ENCODE data around the gene TSPEAR.
"Not testable (repeated sequence)": the region's sequence is repeated elsewhere in the genome, so short reads cannot be mapped to it uniquely, and the experiment has no call there.

TSPEAR gene

DNA sequence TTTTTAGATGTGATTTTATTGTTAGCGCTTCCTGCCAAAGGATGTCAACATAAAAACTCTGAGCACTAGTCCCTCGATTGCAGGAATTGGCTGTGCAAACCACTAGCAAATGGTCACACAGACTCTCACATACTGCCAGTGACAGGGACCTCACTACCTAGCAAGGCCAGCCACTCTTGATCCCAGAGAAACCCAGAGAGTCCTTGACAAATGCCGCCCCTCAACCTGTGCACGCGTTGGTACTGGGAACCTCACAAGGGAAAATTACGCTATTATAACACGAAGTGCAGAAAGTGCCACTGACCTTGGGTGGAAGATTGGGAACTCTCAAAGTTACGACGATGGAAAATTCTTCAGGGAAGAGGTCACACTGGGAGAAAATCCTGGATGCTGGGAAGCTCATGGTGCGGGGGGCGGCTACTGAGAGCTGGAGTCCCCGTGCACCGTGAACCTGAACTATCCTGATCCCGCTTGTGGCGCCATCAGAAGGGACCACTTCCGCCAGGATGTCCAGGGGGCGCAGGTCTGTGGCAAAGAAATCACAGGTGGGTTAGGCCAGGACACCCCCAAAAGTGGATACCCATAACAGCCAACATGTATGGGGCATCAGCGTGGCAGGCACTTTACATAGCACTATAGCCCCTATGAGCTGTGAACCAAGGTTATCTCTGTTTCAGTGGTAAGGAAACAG, 143.7 kb downstream of the TSPEAR start:
- DNase-seq = no peak

DNA sequence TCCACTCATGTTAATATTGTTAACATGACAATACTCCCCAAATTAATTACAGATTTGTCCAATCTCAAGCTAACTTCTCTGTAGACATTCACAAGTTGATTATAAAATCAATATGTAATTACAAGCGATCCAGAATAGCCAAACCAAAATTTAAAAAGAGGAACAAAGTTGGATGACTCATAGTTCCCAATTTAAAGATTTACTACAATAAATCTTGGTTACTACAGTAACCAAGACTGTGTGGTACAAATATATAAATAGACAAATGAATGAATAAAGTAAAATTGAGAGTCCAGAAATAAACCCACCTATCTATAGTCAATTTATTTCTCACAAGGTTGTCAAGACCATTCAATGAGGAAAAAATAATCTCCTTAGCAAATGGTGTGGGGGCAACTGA, 145.0 kb downstream of the TSPEAR start:
- DNase-seq = no peak

DNA sequence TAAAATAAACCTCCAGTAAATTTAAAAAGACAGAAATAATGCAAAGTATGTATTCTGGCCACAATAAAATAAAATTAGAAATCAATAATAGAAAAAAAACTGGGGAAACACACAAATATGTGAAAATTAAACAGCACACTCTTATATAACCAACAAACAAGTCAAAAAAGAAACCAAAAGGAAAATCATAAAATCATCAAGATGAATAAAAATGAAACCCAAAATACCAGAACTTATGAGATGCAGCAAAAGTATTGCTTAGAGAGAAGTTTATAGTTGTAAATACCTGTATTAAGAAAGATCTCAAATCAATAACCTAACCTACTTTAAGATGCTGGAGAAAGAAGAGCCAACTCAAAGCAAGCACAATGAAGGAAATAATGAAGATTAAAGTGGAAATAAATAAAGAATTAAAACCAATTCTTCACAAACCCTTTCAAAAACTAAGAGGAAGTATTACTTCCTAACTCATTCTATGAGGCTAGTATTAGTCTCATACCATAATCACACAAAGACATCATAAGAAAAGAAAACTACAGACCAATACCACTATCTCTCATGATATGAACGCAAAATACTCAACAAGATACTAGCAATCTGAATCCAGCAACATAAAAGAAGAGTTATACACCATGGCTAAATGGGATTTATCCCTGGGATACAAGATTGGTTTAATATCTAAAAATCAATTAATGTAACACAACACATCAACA, 146.3 kb downstream of the TSPEAR start:
- DNase-seq = no peak

DNA sequence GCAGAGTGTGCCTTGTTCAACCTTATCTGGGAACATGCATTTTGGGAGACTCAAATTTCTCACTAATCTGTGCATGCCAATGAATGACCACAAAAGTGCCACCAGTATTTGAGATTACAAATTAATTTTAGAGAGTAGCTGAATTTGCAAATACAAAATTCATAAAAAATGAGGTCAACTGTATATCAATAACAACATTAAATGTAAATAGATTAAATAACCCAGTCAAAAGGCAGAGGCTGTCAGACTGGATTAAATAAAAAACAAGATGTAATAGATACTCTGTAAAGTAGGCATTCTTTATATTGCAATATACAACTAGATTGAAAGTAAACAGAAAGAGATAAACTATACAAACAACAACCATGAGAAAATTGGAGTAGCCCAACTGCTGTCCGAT, 147.3 kb downstream of the TSPEAR start:
- DNase-seq = no peak

DNA sequence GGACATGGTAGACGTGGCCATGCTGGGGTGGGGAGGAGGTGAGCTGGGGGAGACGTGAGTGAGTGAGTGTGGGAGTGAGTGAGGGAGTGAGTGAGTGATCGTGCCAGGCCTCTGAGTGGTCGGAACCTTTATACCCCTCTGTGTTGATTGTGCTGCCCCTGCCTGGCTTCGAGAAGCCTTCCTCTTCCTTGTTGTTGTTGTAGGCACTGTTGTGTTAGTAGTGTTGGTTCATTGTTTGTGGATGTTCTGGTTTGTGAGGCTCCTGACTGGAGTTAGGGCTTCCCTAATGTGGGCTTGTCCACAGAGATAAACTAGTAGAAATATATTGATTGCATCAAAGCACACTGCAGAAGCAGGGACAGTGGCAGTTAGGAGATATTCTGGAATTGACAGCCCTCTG, 152.7 kb downstream of the TSPEAR start, which contains the start of gene KRTAP10-3:
Gene KRTAP10-3 (minus strand): TSS at position 101 of the 400 bp plus-strand sequence. CDS start 80 bp downstream, at position 21.
- DNase-seq = no peak

DNA sequence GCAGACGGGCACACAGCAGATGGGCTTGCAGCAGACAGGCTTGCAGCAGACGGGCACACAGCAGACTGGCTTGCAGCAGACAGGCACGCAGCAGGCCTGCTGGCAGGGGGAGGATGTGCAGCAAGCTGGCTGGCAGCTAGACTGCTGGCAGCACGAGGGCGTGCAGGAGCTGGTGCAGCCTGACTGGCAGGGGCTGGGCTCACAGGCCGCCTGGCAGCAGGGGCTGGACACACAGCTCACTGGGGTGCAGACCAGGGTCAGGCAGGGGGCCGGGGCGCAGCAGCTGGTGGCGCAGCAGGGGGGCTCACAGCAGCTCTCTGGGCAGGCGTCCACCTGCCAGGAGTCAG, 153.1 kb downstream of the TSPEAR start:
- DNase-seq = not testable (repeated sequence)

DNA sequence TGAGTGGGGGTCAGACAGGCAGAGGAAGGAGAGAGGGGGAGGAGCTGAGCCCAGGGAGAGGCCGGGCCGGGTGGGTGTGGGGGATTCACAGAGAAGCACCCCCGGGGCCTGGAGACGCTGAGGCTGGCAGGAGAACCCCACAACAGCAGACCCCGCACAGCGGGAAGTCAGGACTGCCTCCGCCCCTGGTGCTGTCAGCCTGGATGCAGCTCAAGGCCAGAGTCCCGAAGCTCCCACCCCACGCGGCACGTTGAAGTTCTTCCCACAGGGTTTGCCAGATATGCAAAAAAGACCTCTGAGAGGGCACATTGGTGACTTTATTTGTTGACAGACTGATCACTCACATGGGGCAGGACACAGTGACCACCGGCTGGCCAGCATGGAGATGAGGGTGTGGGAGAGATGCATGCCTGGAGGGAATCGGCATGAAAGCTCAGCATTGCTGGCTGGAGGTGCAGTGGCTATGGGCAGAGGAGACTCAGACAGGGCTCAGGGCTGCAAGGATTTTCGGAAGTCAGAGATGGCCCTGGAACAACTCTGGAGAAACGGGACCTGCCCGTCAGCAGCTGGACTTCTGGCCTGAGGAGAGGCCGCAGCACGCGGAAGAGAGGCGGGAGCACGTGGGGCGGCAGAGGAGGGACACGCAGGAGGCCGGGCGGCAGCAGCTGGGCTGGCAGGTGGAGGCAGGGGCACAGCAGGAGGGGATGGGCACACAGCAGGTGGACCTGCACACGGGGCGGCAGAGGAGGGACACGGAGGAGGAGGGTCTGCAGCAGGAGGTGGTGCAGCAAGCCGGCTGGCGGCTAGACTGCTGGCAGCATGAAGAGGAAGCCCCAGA, 153.7 kb downstream of the TSPEAR start:
- DNase-seq = no peak

DNA sequence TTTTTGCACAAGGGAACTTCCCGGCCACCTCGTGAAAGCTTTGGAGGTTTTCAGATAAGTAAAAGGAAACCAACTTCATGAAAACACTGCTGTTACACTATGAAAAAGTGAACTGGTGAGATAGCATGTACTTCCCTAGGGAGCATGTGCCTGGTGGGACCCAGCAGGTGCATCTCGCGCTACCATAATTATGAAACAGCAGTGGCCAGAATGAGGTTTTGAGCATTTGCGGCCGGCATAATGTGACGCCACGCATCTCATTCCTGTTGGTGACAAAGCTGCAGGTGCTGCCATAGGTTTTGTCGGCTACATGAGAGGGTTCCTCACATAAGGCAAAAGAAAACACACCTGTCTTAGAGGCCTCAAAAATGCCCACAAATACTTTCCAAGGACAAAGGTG, 154.5 kb downstream of the TSPEAR start:
- no peak for DNase-seq

DNA sequence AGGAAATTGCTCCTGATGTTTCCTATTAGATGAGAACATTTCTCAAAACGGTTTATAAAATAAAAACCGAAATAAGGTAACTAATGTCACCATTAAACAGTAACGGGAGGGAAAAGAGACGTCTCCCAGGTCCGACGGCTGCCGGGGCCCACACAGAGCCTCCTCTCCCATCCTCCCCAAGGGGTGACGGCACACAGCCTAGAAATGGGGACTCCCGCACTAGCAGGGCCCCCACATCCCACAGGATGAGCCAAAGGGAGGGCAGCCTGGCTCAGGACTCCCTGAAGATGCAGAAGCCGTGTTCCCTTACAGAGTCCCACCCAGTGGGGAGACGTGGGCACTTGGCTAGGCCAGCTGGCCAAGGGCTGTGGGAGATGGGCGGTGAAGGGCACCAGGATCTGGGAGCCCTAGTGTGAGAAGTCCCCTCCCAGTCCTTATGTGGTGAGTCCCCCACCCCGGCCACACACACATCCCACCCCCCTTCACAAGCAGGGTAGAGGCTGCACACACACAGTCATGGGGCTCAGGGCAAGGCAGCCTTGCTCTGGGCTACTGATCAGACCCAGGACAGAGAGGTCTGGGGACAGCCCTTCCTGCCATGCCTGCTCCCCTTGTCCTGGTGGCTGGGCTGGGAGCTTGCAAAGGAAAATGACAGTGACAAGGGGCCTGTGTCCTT, 156.0 kb downstream of the TSPEAR start:
- no peak for DNase-seq

DNA sequence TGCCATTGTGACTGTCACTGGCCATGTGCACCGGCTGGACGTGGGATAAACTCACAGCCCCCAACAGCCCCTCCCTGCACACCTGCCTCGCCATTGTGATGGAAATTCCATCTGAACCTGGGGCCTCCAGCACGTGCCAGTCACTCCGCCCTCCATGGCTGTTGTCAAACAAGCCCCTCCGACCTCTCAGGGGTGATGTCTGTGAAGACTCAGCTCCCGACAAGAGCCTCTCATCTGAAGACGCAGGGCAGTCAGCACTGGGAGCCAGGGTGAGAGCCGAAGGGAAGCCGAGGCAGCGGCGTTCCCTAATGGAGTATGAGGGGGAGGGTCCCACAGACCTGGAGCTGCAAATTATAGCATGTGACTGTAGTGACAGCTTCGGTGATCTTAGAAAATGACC, 158.7 kb downstream of the TSPEAR start:
- DNase-seq = no peak

DNA sequence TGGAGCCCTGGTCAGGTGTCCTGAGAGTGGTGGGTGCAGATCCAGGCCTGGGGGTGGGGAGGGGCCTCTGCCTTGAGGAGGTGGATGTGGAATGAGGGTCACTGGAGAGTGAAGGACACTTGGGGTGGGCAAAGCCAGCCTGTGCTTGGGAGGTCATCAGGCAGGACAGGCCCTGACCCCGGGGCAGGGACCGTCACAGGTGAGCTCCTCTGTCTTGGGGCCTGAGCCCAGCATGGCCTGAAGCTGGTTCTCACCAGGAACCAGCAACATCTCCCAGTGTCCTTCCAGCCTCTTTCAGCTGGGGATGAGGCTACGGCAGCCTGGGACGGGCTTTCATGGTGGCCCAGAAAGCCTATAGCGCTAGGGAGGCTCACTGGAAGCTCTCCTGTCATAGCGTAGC, 159.2 kb downstream of the TSPEAR start:
- DNase-seq = no peak

DNA sequence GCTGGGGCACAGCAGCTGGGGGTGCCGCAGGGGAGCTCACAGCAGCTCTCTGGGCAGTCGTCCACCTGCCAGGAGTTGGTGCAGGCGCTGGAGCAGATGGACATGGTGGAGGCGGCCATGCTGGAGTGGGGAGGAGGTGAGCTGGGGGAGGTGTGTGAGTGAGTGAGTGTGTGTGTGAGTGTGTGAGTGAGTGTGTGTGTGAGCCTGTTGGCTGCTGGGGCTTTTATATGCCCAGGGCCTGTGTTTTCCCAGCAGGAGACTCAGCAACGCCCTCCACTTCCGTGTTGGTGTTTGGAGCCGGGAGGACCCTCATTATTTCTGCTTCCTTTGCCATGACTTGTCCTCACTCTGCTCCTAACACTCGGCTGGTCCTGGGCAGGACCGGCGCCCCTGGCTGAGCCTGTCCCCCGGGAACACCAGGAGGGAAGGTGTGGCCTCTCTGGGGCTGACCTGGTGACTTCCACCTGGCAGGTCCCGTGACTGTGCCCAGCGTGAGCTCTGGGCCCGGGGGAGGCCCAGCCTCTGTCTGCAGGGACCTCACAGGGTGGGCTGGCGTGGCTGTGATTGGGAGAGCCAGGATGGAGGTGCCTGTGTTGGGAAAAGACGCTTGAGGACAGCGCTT, 159.9 kb downstream of the TSPEAR start, which contains the start of gene KRTAP10-2:
Gene KRTAP10-2 (minus strand): TSS at position 166 of the 622 bp plus-strand sequence. CDS start 47 bp downstream, at position 119.
- DNase-seq = no peak

DNA sequence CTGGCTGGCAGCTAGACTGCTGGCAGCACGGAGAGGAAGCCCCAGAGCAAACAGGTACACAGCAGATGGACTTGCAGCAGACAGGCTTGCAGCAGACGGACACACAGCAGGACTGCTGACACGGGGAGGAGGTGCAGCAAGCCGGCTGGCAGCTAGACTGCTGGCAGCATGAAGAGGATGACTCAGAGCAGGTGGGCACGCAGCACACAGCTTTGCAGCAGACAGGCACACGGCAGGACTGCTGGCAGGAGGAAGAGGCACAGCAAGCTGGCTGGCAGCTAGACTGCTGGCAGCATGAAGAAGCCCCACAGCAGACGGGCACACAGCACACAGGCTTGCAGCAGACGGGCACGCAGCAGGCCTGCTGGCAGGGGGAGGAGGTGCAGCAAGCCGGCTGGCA, 160.6 kb downstream of the TSPEAR start:
- DNase-seq = no peak

DNA sequence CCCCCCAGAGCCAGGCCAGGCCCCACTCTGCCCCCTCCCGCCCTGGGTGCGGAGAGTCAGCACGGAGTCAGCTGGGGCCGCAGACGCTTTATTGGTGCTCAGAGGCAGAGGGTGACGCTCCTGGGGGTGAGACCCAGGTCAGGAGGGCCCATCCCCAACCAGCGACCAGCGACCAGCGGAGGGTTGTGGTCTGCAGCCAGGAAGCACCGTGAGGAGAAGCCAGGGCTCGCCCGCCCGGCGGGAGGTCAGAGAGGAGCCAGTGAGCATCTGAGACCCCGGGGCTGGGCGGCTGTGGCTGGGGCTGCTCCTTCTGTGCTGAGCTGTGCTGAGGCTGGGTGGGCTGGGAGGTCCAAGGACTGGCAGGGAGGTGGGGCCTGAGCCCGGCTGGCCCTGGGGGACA, 161.1 kb downstream of the TSPEAR start:
- not testable (repeated sequence) for DNase-seq

DNA sequence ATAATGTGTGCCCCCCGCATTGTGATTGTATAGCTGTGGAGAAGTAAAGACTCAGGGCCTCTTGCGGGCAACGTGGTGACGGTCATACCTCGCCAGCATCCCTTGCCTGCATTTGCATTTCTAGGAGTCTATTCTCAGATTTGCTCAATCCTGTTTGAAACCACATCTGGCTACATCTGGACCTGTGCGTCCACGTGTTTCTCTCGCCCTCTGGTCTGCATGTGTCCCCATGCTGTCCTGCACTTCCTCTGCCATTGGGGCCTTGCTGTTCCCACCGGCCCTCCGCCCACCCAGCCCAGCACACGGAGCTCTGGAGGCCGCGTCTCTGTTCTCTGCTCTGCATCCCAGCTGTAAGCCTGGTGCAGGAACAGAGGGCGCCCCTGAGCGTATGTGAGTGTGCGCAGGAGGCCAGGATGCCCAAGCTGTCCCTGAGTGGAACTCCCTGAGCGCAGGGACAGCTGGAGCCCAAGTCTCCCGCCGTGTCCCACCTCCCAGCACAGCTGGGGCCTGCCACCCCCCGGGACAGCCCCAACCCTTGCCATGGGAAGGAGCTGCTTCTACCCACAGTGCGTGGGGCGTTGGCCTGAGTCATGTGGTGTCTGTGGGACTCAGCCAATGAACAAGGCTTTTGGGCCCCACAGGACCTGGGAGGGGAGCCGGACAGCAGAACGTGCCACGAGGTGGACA, 161.7 kb downstream of the TSPEAR start:
- no peak for DNase-seq

DNA sequence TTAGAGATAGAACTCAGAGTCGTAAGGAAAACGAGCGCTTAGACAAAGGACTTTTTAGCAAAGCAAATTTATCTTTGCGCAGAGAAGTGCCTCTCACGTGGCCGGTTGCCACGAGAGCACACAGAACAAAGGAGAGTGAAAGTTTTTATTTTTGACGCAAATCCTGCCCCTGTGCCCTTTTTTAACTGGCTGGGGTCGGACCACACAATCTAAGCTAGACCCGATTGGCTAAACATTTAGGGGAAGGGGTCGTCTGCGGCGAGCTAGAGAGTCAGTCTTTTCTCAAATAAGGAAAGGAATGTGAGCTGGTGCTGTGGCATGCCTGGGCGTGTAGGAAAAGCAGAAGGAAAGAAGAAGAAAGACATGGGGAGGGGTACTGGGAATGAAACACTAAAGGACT, 162.4 kb downstream of the TSPEAR start:
- no peak for DNase-seq

DNA sequence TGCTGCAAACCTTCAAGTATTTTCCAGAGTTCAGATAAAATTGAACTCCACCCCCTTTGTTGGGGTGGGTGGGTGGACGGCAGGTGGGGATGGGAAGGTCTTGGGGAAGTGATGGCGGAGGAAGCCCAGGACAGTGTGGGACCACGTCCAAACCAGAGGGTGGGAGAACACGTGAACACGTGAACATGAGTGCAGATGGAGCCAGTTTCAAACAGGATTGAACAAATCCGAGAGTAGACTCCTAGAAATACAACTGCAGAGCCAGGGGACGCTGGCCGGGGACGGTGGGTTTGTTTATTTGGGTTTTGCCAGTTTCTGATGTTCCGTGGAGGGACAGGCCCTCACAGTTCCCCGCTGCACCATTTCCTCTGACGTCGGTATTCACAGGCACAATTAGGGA, 163.0 kb downstream of the TSPEAR start:
- no peak for DNase-seq

DNA sequence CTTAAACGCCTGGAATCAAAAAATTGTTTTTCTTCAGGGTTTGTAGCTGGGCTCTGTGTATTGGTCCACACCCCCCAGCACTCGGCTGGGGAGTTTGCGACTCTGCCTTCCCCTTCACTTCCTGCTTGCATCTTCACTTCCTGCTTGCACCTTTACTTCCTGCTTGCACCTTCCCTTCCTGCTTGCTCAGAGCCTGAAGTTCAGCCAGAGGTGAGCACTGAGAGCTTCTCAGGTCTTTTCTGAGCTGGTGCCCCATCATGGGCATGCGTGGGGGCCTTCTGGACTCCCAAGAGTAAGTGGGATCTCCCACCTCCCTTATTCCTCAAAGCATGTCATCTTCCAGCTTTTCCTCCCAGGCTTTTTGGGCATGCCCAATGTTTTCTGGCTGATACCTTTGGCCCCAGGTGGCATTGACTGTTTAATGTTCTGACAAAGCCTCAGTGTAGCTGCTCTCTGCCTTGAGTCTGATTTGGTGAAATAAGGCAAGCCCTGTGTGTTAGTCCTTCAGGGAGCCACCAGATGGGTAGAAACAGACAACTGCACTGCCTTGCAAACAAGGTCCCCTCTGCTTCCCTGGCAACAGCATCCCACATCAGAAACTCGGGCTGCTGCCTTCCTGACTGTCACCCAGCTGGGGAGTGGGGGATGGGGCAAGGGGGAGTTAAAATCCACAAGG, 163.6 kb downstream of the TSPEAR start:
- no peak for DNase-seq

DNA sequence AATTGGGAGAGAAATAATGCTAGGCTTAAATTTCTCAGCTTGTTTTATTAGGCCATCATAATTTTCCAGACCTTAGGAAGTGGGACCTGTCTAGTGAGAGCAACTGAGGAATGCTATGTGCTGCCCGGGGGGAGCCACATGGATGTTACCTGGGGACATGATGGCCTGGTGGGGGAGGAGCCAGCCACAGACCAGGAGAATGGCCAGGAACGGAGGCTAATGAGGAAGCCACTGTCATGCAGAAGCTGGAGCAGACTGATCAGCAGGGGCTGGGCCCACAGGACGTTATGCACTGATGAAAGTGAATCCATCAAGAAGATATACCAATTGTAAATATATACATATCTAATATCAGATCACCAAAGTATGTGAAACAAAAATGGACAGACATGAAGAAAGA, 166.8 kb downstream of the TSPEAR start:
- DNase-seq = no peak

DNA sequence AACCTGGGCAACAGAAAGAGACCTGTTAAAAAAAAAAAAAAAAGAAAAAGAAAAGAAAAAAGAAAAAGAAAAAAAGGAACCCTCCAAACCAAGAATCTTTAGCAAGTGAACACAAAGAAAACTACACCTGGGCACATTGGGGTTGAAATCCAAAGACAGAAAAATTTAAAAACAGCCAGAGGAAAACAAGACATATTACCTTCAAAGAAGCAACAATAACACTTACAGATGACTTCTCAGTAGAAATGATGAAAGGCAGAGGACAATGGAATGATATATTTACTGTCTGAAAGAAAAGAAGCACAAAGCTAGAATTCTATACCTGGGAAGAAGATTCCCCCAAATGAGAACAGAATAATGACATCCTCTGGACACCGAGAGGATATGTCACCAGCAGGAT, 168.7 kb downstream of the TSPEAR start:
- no peak for DNase-seq

DNA sequence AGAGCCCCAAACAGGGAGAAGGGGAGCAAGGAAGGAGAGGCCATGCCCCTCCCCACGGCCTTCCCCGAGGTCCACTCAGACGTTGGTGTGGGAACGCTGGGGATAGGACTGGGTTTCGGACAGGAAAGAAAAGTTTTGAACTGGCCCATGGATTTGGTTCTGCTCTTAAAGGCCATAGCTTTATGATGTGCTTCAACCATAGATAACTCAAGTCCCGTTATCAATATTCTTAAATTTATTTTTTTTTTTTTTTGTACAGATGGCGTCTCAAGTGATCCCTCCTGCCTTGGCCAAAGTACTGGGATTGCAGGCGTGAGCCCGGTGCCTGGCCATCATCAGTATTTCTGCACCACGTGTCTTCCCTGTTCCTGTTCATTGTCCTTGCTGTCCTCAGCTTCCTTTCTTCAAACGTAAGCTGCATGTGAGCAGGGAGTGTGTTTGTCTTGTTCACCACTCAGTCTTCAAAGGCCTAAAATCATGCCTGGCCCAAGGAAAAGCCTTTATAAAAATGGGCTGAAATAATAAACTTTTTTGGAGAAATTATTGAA, 170.6 kb downstream of the TSPEAR start:
- DNase-seq = no peak
